Common myeloid progenitor, CD34-positive (primary cell): Measurements from ENCODE around the gene FHL2.
A peak's percentile ranks its signal among the peaks of the same experiment; 100 is the strongest.

Source experiments
- CTCF ChIA-PET: fragments of 350-600 bp; sonication (Branson Sonifier 250); formaldehyde crosslinking; loops from one replicate; lab custom pipeline; 2021; ENCODE audit warnings: antibody characterized with exemption; lab: Charles Lee
- POLR2A ChIA-PET: fragments of 350-600 bp; sonication (Branson Sonifier 250); formaldehyde crosslinking; loops from one replicate; lab custom pipeline; 2021; ENCODE audit warnings: antibody characterized with exemption; lab: Charles Lee
- DNase-seq, 3 donors: peaks; one replicate each; pipeline versions ENCODE4 v3.0.0 to v3.0.0-alpha.2; 2013
- H3K27ac ChIP-seq, 2 experiments: 1 replicate in 1 of 2; 2 replicates in 1 of 2; pipeline ENCODE4 v1.7.0; 2013; ENCODE audit warnings: inconsistent platforms in 2 of 2, low read length in 2 of 2, mild to moderate bottlenecking in 2 of 2, low read depth in 1 of 2, moderate library complexity in 1 of 2; ENCODE audit not compliant: severe bottlenecking in 2 of 2, insufficient read depth in 1 of 2, poor library complexity in 1 of 2
- H3K27me3 ChIP-seq, 5 experiments: replicated peaks in 2 of 5; 1 replicate in 3 of 5; 2 replicates in 2 of 5; pipeline versions ENCODE4 v1.6.1 to v1.7.0; 2013; ENCODE audit warnings: low read length in 4 of 5, mild to moderate bottlenecking in 2 of 5, moderate library complexity in 2 of 5, inconsistent platforms in 1 of 5; ENCODE audit not compliant: insufficient read depth in 5 of 5, control insufficient read depth in 4 of 5
- H3K36me3 ChIP-seq, 4 experiments: 1 replicate in 2 of 4; 2 replicates in 2 of 4; pipeline versions ENCODE4 v1.6.1 to v1.7.0; 2013; ENCODE audit warnings: low read length in 3 of 4, control low read depth in 1 of 4, mild to moderate bottlenecking in 1 of 4; ENCODE audit not compliant: control insufficient read depth in 4 of 4, insufficient read depth in 4 of 4
- H3K4me1 ChIP-seq, 4 experiments: 1 replicate in 3 of 4; 2 replicates in 1 of 4; pipeline versions ENCODE4 v1.6.1 to v1.7.1; 2013; ENCODE audit warnings: low read length in 3 of 4, mild to moderate bottlenecking in 3 of 4, control low read depth in 1 of 4, inconsistent platforms in 1 of 4, moderate library complexity in 1 of 4; ENCODE audit not compliant: control insufficient read depth in 4 of 4, insufficient read depth in 4 of 4; ENCODE audit errors: control extremely low read depth in 1 of 4
- H3K4me3 ChIP-seq, 7 experiments: 1 replicate in 4 of 7; 2 replicates in 3 of 7; pipeline versions ENCODE4 v1.5.1 to v1.7.0; 2013; ENCODE audit warnings: mild to moderate bottlenecking in 7 of 7, low read length in 6 of 7, moderate library complexity in 6 of 7, inconsistent platforms in 2 of 7, low read depth in 2 of 7, control low read depth in 1 of 7; ENCODE audit not compliant: insufficient read depth in 4 of 7, control insufficient read depth in 1 of 7; ENCODE audit errors: extremely low read depth in 1 of 7
- H3K9me3 ChIP-seq, 5 experiments: 1 replicate in 4 of 5; 2 replicates in 1 of 5; pipeline versions ENCODE4 v1.6.1 to v1.7.1; 2013; ENCODE audit warnings: low read length in 4 of 5, mild to moderate bottlenecking in 2 of 5, inconsistent platforms in 1 of 5, low read depth in 1 of 5, moderate library complexity in 1 of 5; ENCODE audit not compliant: control insufficient read depth in 4 of 5, insufficient read depth in 2 of 5; ENCODE audit errors: control extremely low read depth in 1 of 5
- WGBS: methylation state at CpG from one replicate; pipeline ENCODE4 v1.1.5; 2013; ENCODE audit not compliant: insufficient coverage; 5-methylcytosine and 5-hydroxymethylcytosine counted together

FHL2 gene

DNA sequence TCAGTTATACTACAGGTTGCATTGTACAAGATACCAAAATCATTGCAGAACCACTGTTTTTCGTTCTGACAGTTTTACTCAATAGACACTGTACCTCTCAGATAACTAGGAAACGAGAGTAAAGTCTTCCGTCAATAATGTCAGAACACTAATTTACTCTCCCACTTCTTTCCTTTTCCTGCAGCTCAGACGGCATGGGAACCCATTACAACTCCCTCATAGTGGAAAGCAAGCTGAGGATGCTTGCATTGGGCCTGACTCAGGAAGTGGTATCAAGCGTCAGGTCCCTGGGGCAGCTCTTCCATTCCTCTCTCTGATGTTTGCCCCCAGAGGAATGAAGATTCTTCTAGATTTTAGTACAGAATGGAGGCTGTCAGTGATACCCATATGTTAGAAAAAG is 23.9 kb upstream of the FHL2 start:
- Histone ChIP-seq H3K4me1 (peaks cover 5 to 26% (median 17%) of the 10 kb centered on the region in 4 experiments), H3K27ac (no peak overlapping the region), H3K27me3 (no peaks in the 10 kb centered on the region), H3K36me3 (no peaks in the 10 kb centered on the region), H3K9me3 (peaks cover 0 to 10% (median 5%) of the 10 kb centered on the region in 5 experiments), H3K4me3 (no peak overlapping the region)
- WGBS = 86% methylated on average over 4 of the region's 5 CpGs
- ChIA-PET POLR2A (interaction anchor here (0.6 kb wide), 1 partner anchor 1064 kb away, joined by 3 read pairs; the partner anchor contains the start of gene CD8B2), CTCF (interaction anchor here (1.4 to 1.7 kb wide), 3 partner anchors 13 to 43 kb away, joined by 3 to 8 read pairs (median 3); partner anchors contain the start of gene FHL2)
- DNase-seq = no peak

DNA sequence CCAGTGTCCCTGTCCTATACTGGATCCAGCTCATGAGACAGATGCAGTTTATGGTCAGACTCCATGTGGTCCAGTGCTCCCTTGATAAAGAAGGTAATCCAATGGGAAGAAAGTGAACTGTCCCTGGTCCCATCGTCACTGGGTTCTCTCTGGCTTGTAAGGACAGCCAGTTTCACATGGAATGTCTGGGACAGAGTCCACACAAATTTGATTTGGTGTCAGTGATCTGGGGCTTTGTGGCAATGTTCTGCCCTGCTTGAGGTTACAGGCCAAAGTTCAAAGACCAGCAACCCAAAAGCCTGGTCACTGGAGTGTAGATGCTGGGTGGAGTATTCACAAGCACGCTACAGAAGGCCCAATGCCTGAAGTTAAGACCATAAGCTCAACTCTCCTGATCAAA is 22.2 kb upstream of the FHL2 start:
- no peaks in the 10 kb centered on the region for H3K36me3 ChIP-seq
- WGBS = 92% methylated on average over 1 of the region's 2 CpGs
- no peak overlapping the region for H3K4me3 ChIP-seq
- H3K9me3 ChIP-seq = peaks cover 0 to 10% (median 5%) of the 10 kb centered on the region in 5 experiments
- H3K27ac ChIP-seq = no peak overlapping the region
- no peak for DNase-seq
- POLR2A ChIA-PET = no interaction called here
- CTCF ChIA-PET = interaction anchor here (0.8 to 0.9 kb wide), 2 partner anchors 8 to 13 kb away, joined by 3 read pairs; no protein-coding TSS in a partner anchor
- H3K4me1 ChIP-seq = peaks cover 6 to 16% (median 11%) of the 10 kb centered on the region in 4 experiments
- no peaks in the 10 kb centered on the region for H3K27me3 ChIP-seq

DNA sequence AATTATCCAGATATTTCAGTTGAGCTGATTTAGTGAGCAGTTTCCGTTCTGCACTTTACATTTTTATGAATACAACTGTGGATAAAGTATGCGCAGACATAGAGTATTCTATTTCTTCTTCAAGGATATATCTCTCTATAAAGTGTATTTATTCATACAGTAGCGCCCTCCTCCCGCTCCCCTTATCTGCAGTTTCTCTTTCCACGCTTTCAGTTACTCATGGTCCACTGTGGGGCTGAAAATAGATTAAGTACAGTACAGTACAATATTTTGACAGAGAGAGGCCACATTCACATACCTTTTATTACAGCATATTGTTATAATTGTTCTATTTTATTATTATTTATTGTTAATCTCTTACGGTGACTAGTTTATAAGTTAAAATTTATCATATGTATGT is 19.7 kb upstream of the FHL2 start:
- WGBS = no CpG with 5 or more reads among the region's 6 CpGs
- peak in 1 of 3 donors; percentile 21 for DNase-seq
- CTCF ChIA-PET = interaction anchor here (0.9 to 1.5 kb wide), 4 partner anchors 20 to 103 kb away, joined by 3 to 4 read pairs (median 4); partner anchors contain the start of gene FHL2
- POLR2A ChIA-PET = no interaction called here
- Histone ChIP-seq H3K27ac (no peak overlapping the region), H3K4me3 (no peak overlapping the region), H3K36me3 (no peaks in the 10 kb centered on the region), H3K4me1 (peaks cover 6 to 18% (median 11%) of the 10 kb centered on the region in 4 experiments), H3K9me3 (peaks cover 0 to 10% (median 5%) of the 10 kb centered on the region in 5 experiments), H3K27me3 (no peaks in the 10 kb centered on the region)

DNA sequence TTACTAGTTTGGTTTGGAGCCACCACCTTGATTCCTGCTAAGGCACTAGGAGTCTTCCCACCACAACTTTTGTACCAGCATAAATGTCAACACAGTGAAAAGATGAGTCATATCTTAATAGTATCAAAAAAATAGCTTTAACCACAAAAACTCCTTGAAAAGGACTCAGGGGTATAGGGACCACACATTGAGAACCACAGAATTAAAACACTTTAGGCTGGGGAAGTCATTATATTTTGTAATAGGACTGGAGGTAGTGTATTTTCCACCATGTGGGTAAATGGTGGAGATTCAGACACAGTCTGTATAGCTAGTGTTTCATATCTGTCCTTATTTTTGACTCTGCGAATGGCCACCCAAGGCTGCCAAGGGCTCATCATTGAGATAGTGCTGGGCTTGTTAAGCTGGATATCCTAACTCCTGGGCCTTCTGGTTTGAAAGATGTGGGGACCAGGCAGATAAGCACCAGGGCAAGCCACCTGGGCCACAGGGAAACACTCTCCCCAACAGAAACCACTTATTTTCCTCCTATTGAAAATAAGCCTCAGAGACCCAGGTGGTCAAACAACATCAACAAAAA is 19.1 kb upstream of the FHL2 start:
- peak in 2 of 3 donors; percentile 84 to 88 for DNase-seq
- no peaks in the 10 kb centered on the region for H3K36me3 ChIP-seq
- CTCF ChIA-PET = interaction anchor here (0.6 to 1.5 kb wide), 7 partner anchors 19 to 140 kb away, joined by 3 to 5 read pairs (median 4); partner anchors contain the start of gene FHL2
- no peak overlapping the region for H3K27ac ChIP-seq
- no peak overlapping the region for H3K4me3 ChIP-seq
- POLR2A ChIA-PET = no interaction called here
- 100% methylated on average over 1 of the region's 1 CpG for WGBS
- H3K4me1 ChIP-seq = peaks cover 6 to 19% (median 15%) of the 10 kb centered on the region in 4 experiments
- H3K9me3 ChIP-seq = peaks cover 0 to 10% (median 3%) of the 10 kb centered on the region in 5 experiments
- no peaks in the 10 kb centered on the region for H3K27me3 ChIP-seq

DNA sequence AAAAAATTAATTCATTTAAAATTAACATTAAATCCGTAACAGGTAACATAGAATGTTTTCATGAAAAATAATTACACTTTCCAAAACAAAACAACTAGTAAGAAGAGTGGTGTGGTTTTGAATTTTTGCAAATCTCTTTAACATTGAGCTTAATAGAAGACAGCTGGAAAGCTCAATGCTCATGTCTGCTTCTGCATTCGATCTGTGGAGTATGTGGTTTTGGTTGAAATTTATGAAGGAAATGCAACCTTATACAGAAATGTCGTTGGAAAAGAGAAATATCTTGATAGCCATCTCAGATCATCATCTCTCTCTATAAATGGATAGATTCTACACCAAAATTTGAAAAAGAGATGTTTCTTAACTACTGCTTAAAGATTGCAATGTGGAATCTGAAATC is 17.3 kb upstream of the FHL2 start:
- 0% methylated on average over 1 of the region's 3 CpGs for WGBS
- Histone ChIP-seq H3K4me3 (no peak overlapping the region), H3K36me3 (no peaks in the 10 kb centered on the region), H3K27ac (no peak overlapping the region), H3K4me1 (peaks cover 6 to 24% (median 18%) of the 10 kb centered on the region in 4 experiments), H3K9me3 (peaks cover 0 to 10% (median 3%) of the 10 kb centered on the region in 5 experiments), H3K27me3 (no peaks in the 10 kb centered on the region)
- CTCF ChIA-PET = interaction anchor here (0.8 to 1.3 kb wide), 5 partner anchors 10 to 102 kb away, joined by 3 to 4 read pairs (median 3); partner anchors contain the start of gene FHL2
- peak in 1 of 3 donors; percentile 55 for DNase-seq
- POLR2A ChIA-PET = no interaction called here

DNA sequence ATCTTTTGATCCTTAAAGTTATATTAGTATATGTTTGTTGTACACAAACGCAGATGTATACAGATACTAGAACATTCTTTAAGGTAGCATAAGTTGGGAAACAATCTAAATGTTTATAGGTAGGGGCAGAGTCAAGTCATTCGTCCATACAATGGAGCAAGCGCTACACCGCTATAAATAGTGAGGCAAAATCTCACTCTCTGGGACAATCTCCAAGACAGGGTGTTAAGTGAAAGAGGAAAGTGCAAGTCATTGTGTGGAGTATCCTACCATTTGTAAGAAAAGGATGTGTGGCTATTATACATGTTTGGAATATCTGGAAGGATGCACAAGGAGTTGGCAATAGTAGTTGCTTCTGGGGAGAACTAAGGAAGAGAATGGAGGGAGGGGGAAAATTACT is 16.2 kb upstream of the FHL2 start:
- DNase-seq = no peak
- CTCF ChIA-PET = interaction anchor here (1.2 to 2.5 kb wide), 2 partner anchors 15 to 43 kb away, joined by 3 to 6 read pairs; no protein-coding TSS in a partner anchor
- H3K9me3 ChIP-seq = peaks cover 0 to 8% (median 0%) of the 10 kb centered on the region in 5 experiments
- no peak overlapping the region for H3K27ac ChIP-seq
- no peak overlapping the region for H3K4me3 ChIP-seq
- POLR2A ChIA-PET = no interaction called here
- H3K27me3 ChIP-seq = no peaks in the 10 kb centered on the region
- H3K4me1 ChIP-seq = peaks cover 6 to 35% (median 27%) of the 10 kb centered on the region in 4 experiments
- no peaks in the 10 kb centered on the region for H3K36me3 ChIP-seq
- WGBS = 93% methylated on average over 3 of the region's 4 CpGs

DNA sequence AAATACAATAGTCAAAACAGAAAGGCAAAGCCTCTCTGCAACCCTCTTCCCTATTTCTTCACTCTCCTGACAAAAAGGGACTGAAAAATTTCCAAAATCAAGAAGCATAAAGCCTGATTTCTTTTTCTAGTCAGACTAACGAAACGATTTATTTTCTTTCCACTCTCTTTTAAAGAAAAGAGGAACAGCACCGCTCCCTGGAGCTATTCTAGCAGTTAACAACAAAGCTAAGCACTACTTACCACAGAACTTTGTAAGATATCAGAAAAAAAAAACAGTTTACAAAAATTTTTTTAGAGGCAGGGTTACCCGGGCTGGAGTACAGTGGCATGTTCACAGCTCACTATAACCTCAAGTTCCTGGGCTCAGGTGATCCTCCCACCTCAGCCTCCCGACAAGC is 14.4 kb upstream of the FHL2 start:
- 0% methylated on average over 4 of the region's 5 CpGs for WGBS
- Histone ChIP-seq H3K27me3 (no peaks in the 10 kb centered on the region), H3K36me3 (no peaks in the 10 kb centered on the region), H3K4me1 (peaks cover 6 to 38% (median 31%) of the 10 kb centered on the region in 4 experiments), H3K27ac (no peak overlapping the region), H3K9me3 (no peaks in the 10 kb centered on the region), H3K4me3 (peak overlapping the region in 1 of 7 experiments; percentile 55)
- POLR2A ChIA-PET = interaction anchor here (1.0 kb wide), 1 partner anchor 76 kb away, joined by 3 read pairs; the partner anchor contains the start of gene C2orf49
- DNase-seq = peak in 2 of 3 donors; percentile 73 to 78
- CTCF ChIA-PET = interaction anchor here (0.6 to 3.2 kb wide), 16 partner anchors 7 to 170 kb away, joined by 3 to 13 read pairs (median 4); partner anchors contain the start of gene FHL2
